K562 (cell line): ENCODE data around the gene NLRP6. TPM values are rescaled to one million over a fixed set of nuclear protein-coding genes. Genes with fewer than 3 reads are reported as not detected.

ENCODE experiments used
- CC2D1A ChIP-seq: fragments of 450-650 bp; IDR thresholded peaks from 2 replicates; pipeline ENCODE4 v1.6.1; 2017; ENCODE audit warnings: mild to moderate bottlenecking
- CCNT2 ChIP-seq: IDR thresholded peaks from 2 replicates; pipeline ENCODE4 v1.6.1; 2011; ENCODE audit warnings: borderline replicate concordance, low read depth, mild to moderate bottlenecking, moderate library complexity, mixed read lengths, low read length; ENCODE audit not compliant: insufficient read length; ENCODE audit errors: extremely low read depth
- CGGBP1 ChIP-seq: fragments of 250-450 bp; sonication (Bioruptor Pico); IDR thresholded peaks from 2 replicates; pipeline ENCODE4 v1.9.0; 2021; ENCODE audit warnings: mild to moderate bottlenecking
- COPS2 ChIP-seq: fragments of 450-650 bp; conservative IDR thresholded peaks from 2 replicates; pipeline ENCODE4 v1.6.1; 2016; ENCODE audit warnings: mild to moderate bottlenecking, moderate library complexity
- DEAF1 ChIP-seq: fragments of 450-650 bp; formaldehyde crosslinking; IDR thresholded peaks from 2 replicates; pipeline ENCODE4 v1.4.0; 2020; ENCODE audit warnings: mild to moderate bottlenecking, moderate library complexity
- FOXO4 ChIP-seq: fragments of 450-650 bp; formaldehyde crosslinking; IDR thresholded peaks from 2 replicates; pipeline ENCODE4 v1.4.0; 2020; ENCODE audit warnings: mild to moderate bottlenecking, moderate library complexity
- HMG20B ChIP-seq: fragments of 250-450 bp; sonication (Bioruptor Pico); IDR thresholded peaks from 2 replicates; pipeline ENCODE4 v1.5.0; 2021; ENCODE audit warnings: mild to moderate bottlenecking
- KHSRP ChIP-seq: fragments of 450-650 bp; IDR thresholded peaks from 2 replicates; pipeline ENCODE4 v1.6.1; 2017
- KLF6 ChIP-seq: fragments of 250-450 bp; sonication (Bioruptor Pico); IDR thresholded peaks from 2 replicates; pipeline ENCODE4 v1.4.0; 2020; ENCODE audit warnings: mild to moderate bottlenecking, moderate library complexity, borderline replicate concordance
- NFRKB ChIP-seq: fragments of 450-650 bp; IDR thresholded peaks from 2 replicates; pipeline ENCODE4 v1.6.1; 2016; ENCODE audit warnings: low read depth
- PCBP1 ChIP-seq: fragments of 200-400 bp; formaldehyde crosslinking; IDR thresholded peaks from 2 replicates; pipeline ENCODE4 v1.6.1; 2018; ENCODE audit warnings: mild to moderate bottlenecking, low read depth, low read length; ENCODE audit not compliant: poor library complexity, severe bottlenecking
- RUNX1 ChIP-seq: sonication (generic); IDR thresholded peaks from 2 replicates; pipeline ENCODE4 v1.6.1; 2016; ENCODE audit warnings: antibody characterized with exemption, low read depth
- SIN3B ChIP-seq: fragments of 450-650 bp; IDR thresholded peaks from 2 replicates; pipeline ENCODE4 v1.6.1; 2017; ENCODE audit warnings: low read depth, mild to moderate bottlenecking, moderate library complexity
- SIX5 ChIP-seq, 2 experiments: IDR thresholded peaks; 2 replicates each; pipeline ENCODE4 v1.6.1; 2011; ENCODE audit warnings: low read length in 2 of 2, borderline replicate concordance in 1 of 2, low read depth in 1 of 2, mild to moderate bottlenecking in 1 of 2, moderate library complexity in 1 of 2; ENCODE audit not compliant: insufficient read depth in 1 of 2
- ZBTB33 ChIP-seq: sonication (generic); formaldehyde crosslinking; IDR thresholded peaks from 2 replicates; pipeline ENCODE4 v1.8.1; 2023; ENCODE audit warnings: mild to moderate bottlenecking, missing genetic modification reagents
- ZNF133 ChIP-seq: fragments of 250-450 bp; sonication (Bioruptor Pico); IDR thresholded peaks from 2 replicates; pipeline ENCODE4 v1.4.0; 2020; ENCODE audit warnings: mild to moderate bottlenecking
- ZNF280A ChIP-seq: fragments of 450-650 bp; IDR thresholded peaks from 2 replicates; pipeline ENCODE4 v1.6.1; 2018; ENCODE audit warnings: mild to moderate bottlenecking, low read depth; ENCODE audit not compliant: partially characterized antibody
- ZNF282 ChIP-seq: sonication (generic); formaldehyde crosslinking; IDR thresholded peaks from 2 replicates; pipeline ENCODE4 v1.8.1; 2023; ENCODE audit warnings: missing genetic modification reagents
- ZNF436 ChIP-seq: fragments of 250-450, 450-650 bp; sonication (Bioruptor Pico); formaldehyde crosslinking; IDR thresholded peaks from 2 replicates; pipeline ENCODE4 v1.7.0; 2020; ENCODE audit warnings: mild to moderate bottlenecking
- ZNF444 ChIP-seq: fragments of 250-450 bp; sonication (Bioruptor Pico); IDR thresholded peaks from 2 replicates; pipeline ENCODE4 v1.4.0; 2020; ENCODE audit warnings: mild to moderate bottlenecking, moderate library complexity
- ZNF696 ChIP-seq: fragments of 250-450 bp; sonication (Bioruptor Pico); conservative IDR thresholded peaks from 2 replicates; pipeline ENCODE4 v1.4.0; 2020; ENCODE audit warnings: mild to moderate bottlenecking, moderate library complexity
- ZSCAN32 ChIP-seq: fragments of 450-650 bp; formaldehyde crosslinking; IDR thresholded peaks from 2 replicates; pipeline ENCODE4 v1.4.0; 2020; ENCODE audit warnings: mild to moderate bottlenecking, moderate library complexity
- polyA plus RNA-seq, 8 experiments: library from polyadenylated mRNA; depleted of rRNA in 4 of 8; stranded (reverse) in 5 of 8; unstranded in 3 of 8; fragments of >200 nt; fragmentation: Nextera tagmentation in 2 of 8; fragmentation: Illumina TruSeq in 1 of 8; extraction: Ambion mirVana in 2 of 8; extraction: Trizol in 1 of 8; gene quantifications; 2 replicates each; pipeline versions ENCODE4 v1.2.1 to v1.2.3, GENCODE V29; 2011 to 2014; ENCODE audit warnings: inconsistent platforms in 1 of 8, missing spikeins in 1 of 8
- total RNA-seq, 7 experiments: library from RNA; depleted of rRNA in 6 of 7; stranded (reverse); fragments of >200 nt in 6 of 7; fragmentation: Illumina TruSeq in 2 of 7; extraction: Trizol in 2 of 7; gene quantifications; 2 replicates each; pipeline versions ENCODE4 v1.2.1 to v1.2.3, GENCODE V29; 2011 to 2021; ENCODE audit warnings: low replicate concordance in 1 of 7

NLRP6 gene
- total and polyA plus RNA-seq, 9 of the 15 experiments (the other 6 are each of a cell fraction or from before 2014, with no cell fraction given): 0.03 to 0.18 (median 0.15) TPM; not detected in 5

- TF ChIP-seq ZNF280A: no peak
- no peak for TF ChIP-seq CGGBP1 (CRISPR knock-in tag)
- no peak for TF ChIP-seq ZSCAN32 (CRISPR knock-in tag)
- no peak for TF ChIP-seq RUNX1
- TF ChIP-seq SIX5 (IDR thresholded peaks at IDR 0.05; ENCODE audit: borderline replicate concordance in 1 of 2, insufficient read depth in 1 of 2, low read depth in 1 of 2, low read length in 2 of 2): no peak
- TF ChIP-seq ZNF133: no peak
- TF ChIP-seq DEAF1 (CRISPR knock-in tag): no peak
- TF ChIP-seq HMG20B (CRISPR knock-in tag): no peak
- TF ChIP-seq ZNF696 (CRISPR knock-in tag): no peak
- TF ChIP-seq PCBP1: no peak
- TF ChIP-seq ZNF282 (CRISPR knock-in tag): no peak
- no peak for TF ChIP-seq KHSRP
- no peak for TF ChIP-seq ZNF444 (CRISPR knock-in tag)
- no peak for TF ChIP-seq CC2D1A
- no peak for TF ChIP-seq SIN3B
- no peak for TF ChIP-seq KLF6 (CRISPR knock-in tag)
- TF ChIP-seq FOXO4 (CRISPR knock-in tag): no peak
- no peak for TF ChIP-seq CCNT2
- TF ChIP-seq COPS2: no peak
- TF ChIP-seq NFRKB: no peak
- no peak for TF ChIP-seq ZNF436 (CRISPR knock-in tag)
- no peak for TF ChIP-seq ZBTB33 (CRISPR knock-in tag)
These were observed 56.2 kb downstream of the NLRP6 start (continued) for GRCh38 chr11:334264-334994.
